A204.1 (cell line): ENCODE results near the gene ADAMTS17.
"Not testable (repeated sequence)": the region's sequence is repeated elsewhere in the genome, so short reads cannot be mapped to it uniquely, and the experiment has no call there.

Experiments
- FAIRE-seq: peaks from 2 replicates; lab custom pipeline; 2012; peaks lifted over from hg19 to GRCh38; lab: Jason Lieb, UNC

ADAMTS17 gene

GRCh38 chr15:100078511-100079220 is 263.1 kb downstream of the ADAMTS17 start:
- FAIRE-seq, result no peak

- FAIRE-seq, result peak; percentile 11
Observed at GRCh38 chr15:100075229-100075628, 266.5 kb downstream of the ADAMTS17 start.

GRCh38 chr15:100073982-100074381 is 267.8 kb downstream of the ADAMTS17 start:
- FAIRE-seq, result no peak

- FAIRE-seq, result not testable (repeated sequence)
Observed at GRCh38 chr15:100066521-100067280, 275.1 kb downstream of the ADAMTS17 start.

GRCh38 chr15:100061944-100062343 is 279.8 kb downstream of the ADAMTS17 start:
- no peak for FAIRE-seq

GRCh38 chr15:100060276-100060926 is 281.4 kb downstream of the ADAMTS17 start:
- no peak for FAIRE-seq

GRCh38 chr15:100059521-100059920 is 282.3 kb downstream of the ADAMTS17 start:
- FAIRE-seq, result no peak

GRCh38 chr15:100059094-100059493 is 282.7 kb downstream of the ADAMTS17 start:
- FAIRE-seq, result no peak

- FAIRE-seq, result no peak
Observed at GRCh38 chr15:100058458-100058857, 283.3 kb downstream of the ADAMTS17 start.

- FAIRE-seq, result no peak
Observed at GRCh38 chr15:100057281-100057680, 284.5 kb downstream of the ADAMTS17 start.

GRCh38 chr15:100056411-100057072 is 285.2 kb downstream of the ADAMTS17 start:
- FAIRE-seq, result no peak

GRCh38 chr15:100055821-100056220 is 286.0 kb downstream of the ADAMTS17 start:
- no peak for FAIRE-seq

- FAIRE-seq, result no peak
Observed at GRCh38 chr15:100054539-100054938, 287.2 kb downstream of the ADAMTS17 start.

GRCh38 chr15:100053474-100054121 is 288.2 kb downstream of the ADAMTS17 start:
- no peak for FAIRE-seq

GRCh38 chr15:100052716-100053473 is 288.9 kb downstream of the ADAMTS17 start:
- FAIRE-seq, result no peak

- FAIRE-seq, result no peak
Observed at GRCh38 chr15:100050877-100051786, 290.6 kb downstream of the ADAMTS17 start.

- no peak for FAIRE-seq
Observed at GRCh38 chr15:100049936-100050876, 291.6 kb downstream of the ADAMTS17 start.

- no peak for FAIRE-seq
Observed at GRCh38 chr15:100049483-100049882, 292.3 kb downstream of the ADAMTS17 start.

GRCh38 chr15:100048736-100049135 is 293.0 kb downstream of the ADAMTS17 start:
- FAIRE-seq, result no peak
